Astrocyte of the cerebellum (primary cell): ENCODE data around the gene GK.

Experiments used
- DNase-seq: peaks from one replicate; pipeline ENCODE4 v3.0.0-alpha.2; 2011; ENCODE audit warnings: low read depth
- H3K4me3 ChIP-seq: 2 replicates; pipeline ENCODE4 v1.5.1; 2011; ENCODE audit warnings: mild to moderate bottlenecking, low read depth, low read length, moderate library complexity
- in situ Hi-C: cut with HindIII; loops from 2 replicates; pipeline ENCODE4 v1.10.0; 2017; ENCODE audit warnings: low sequenced_read_pairs
- TF ChIP-seq, protein P1 (sequence below): IDR thresholded peaks from 2 replicates; pipeline ENCODE4 v1.5.1; 2012; ENCODE audit warnings: low read length, low read depth, moderate library complexity, mild to moderate bottlenecking; ENCODE audit errors: missing control alignments

GK gene

DNA sequence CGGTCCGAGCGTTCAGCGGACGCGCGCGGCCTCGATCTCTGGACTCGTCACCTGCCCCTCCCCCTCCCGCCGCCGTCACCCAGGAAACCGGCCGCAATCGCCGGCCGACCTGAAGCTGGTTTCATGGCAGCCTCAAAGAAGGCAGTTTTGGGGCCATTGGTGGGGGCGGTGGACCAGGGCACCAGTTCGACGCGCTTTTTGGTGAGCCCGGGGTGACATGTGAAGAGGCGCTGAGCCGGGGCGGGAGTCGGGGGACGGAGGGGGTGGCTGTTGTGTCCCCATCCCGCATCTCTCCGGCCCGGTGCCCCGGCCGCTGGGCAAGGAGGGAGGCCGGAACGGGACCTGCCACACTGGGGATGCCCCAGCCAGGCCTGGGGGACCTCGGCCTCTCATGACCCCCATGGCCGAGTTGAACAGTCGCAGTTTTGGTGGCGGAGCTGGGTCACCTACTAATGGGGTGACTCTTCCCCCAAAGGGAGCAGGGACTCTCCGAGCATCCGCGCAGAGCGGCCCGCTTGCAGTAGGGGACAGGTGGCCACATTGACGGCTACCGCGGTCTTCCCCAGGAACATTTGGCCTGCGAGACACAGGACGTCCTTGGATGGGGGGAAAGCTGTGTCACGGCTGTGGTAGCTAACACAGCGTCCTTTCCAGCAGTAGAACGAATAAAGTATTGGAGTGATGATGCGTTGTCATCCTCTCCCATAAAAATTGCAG lies at the start of gene GK:
GK (plus strand) TSS at position 9 of the 717 bp plus-strand sequence; CDS start at position 124, 115 bp downstream.
- no peak for DNase-seq
- H3K4me3 ChIP-seq = peak within 1 kb of the TSS; percentile 54
- in situ Hi-C loops = no loop called here
- TF ChIP-seq, protein P1, sequence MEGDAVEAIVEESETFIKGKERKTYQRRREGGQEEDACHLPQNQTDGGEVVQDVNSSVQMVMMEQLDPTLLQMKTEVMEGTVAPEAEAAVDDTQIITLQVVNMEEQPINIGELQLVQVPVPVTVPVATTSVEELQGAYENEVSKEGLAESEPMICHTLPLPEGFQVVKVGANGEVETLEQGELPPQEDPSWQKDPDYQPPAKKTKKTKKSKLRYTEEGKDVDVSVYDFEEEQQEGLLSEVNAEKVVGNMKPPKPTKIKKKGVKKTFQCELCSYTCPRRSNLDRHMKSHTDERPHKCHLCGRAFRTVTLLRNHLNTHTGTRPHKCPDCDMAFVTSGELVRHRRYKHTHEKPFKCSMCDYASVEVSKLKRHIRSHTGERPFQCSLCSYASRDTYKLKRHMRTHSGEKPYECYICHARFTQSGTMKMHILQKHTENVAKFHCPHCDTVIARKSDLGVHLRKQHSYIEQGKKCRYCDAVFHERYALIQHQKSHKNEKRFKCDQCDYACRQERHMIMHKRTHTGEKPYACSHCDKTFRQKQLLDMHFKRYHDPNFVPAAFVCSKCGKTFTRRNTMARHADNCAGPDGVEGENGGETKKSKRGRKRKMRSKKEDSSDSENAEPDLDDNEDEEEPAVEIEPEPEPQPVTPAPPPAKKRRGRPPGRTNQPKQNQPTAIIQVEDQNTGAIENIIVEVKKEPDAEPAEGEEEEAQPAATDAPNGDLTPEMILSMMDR = no peak

DNA sequence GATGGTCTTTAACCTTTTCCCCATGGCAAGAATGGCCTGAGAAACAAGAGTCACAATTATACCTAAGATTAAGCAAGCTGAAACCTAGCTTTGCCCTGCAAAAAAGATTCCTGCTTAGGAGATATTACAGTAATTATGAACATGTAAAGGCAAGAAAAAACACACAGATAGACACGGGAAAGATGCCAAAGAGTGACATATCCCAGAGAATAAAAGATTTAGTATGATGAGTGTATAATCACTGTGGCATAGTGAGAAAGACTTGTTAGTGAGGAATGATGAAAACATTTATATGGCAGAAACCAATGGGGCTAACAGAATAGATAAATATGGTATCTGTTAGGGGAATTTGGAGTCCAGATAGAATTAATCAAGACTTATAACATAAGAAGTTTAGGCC lies 46.1 kb upstream of the GK start:
- H3K4me3 ChIP-seq = no peak overlapping the region
- TF ChIP-seq, protein P1 = no peak
- no peak for DNase-seq
- in situ Hi-C loops = no loop called here

DNA sequence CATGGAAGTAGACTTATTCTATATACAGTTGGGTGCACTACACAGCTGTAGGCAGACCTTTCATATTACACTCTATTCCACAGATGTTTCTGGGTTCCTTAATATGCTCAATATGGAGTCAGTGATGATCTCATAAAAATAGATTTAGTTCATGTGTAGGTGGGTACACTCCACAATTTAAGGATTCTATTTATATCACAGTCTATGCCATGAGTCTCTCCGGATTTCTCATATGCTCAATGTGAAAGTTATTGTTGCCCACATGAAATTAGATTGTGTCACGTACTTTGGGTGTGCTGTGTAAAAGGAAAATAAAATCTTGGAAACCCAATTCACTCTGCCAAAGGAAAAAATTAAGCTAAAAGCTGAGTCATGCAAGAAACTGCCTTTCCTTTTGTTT lies 43.2 kb upstream of the GK start:
- no peak for DNase-seq
- in situ Hi-C loops = no loop called here
- TF ChIP-seq, protein P1 = no peak
- H3K4me3 ChIP-seq = no peak overlapping the region

DNA sequence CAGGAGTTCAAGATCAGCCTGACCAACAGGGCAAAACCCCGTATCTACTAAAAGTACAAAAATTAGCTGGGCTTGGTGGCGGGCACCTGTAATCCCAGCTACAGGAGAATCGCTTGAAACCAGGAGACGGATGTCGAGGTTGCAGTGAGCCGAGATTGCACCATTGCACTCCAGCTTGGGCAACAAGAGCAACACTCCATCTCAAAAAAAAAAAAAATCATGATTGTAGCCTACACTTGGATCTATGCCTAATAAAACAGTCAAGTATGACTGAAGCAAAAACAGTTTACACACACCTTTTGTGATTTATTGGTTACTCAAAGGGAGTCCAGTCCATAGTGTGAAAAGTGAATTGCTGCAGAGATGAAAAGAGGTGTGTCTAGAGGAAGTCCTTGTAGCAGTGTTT lies 41.0 kb upstream of the GK start:
- in situ Hi-C loops = no loop called here

DNA sequence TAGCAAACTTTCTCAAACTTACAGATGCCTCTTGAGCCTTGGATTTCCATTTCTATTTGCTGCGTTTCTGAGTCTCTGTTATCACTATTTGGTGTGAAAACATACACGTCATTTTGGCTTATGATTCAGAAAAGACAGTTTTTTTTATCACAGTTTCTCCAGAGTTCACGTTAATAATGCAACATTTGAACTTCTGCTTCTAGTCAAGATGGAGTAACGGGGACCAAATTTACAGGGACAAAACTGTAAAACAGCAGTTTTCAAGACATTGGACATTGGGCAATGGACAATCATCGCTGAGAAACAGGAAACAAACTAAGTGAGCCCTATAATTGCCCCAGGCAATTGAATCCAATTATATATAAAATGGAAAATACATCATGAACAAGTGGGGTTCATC lies 39.5 kb upstream of the GK start:
- TF ChIP-seq, protein P1 = no peak

More for the DNA sequence above, 41.0 kb upstream of the GK start:
- DNase-seq = no peak
- H3K4me3 ChIP-seq = no peak overlapping the region
- TF ChIP-seq, protein P1 = no peak

DNA sequence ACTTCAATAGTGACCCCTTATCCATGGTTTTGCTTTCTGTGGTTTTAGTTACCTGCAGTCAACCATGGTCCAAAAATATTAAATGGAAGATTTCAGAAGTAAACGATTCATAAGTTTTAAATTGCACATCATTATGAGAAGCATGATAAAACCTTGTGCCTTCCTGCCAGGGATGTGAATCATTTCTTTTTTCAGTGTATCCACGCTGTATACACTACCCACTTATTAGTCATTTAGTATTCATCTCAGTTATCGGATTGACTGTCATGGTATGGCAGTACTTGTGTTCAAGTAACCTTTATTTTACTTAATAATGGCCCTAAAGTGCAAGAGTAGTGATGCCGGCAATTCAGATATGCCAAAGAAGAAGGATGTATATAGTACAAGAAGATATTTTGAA lies 38.0 kb upstream of the GK start:
- in situ Hi-C loops = no loop called here
- TF ChIP-seq, protein P1 = no peak
- DNase-seq = no peak
- no peak overlapping the region for H3K4me3 ChIP-seq

More for the DNA sequence above, 39.5 kb upstream of the GK start:
- no peak overlapping the region for H3K4me3 ChIP-seq
- in situ Hi-C loops = no loop called here
- DNase-seq = no peak
